Spleen (tissue), 7 donors: ENCODE results near the gene ATP2B1.

ENCODE experiments used
- CTCF ChIP-seq, 11 experiments: fragments of 200-600 bp in 7 of 11; fragments of 450-650 bp in 4 of 11; sonication (generic) in 4 of 11; IDR thresholded peaks in 8 of 11; conservative IDR thresholded peaks in 3 of 11; 1 replicate in 7 of 11; 2 replicates in 4 of 11; pipeline versions ENCODE4 v1.4.0 to v1.8.0; 2016 to 2021; ENCODE audit warnings: antibody characterized with exemption in 11 of 11, inconsistent platforms in 4 of 11, mild to moderate bottlenecking in 1 of 11
- POLR2A ChIP-seq, 3 donors: fragments of 450-650 bp; IDR thresholded peaks; one replicate each; pipeline ENCODE4 v1.5.1; 2017; ENCODE audit warnings: antibody characterized with exemption in 3 of 3, mild to moderate bottlenecking in 1 of 3
- donor health status: DM: no; HTN: no; CAD: no; lungs with moderate emphysema.
- donor health status: DM: no; HTN: no; CAD: no.
- donor health status: DM: no; HTN: no; CAD: no.

GRCh38 chr12:89692439-89692838 is 16.2 kb downstream of the ATP2B1 start:
- TF ChIP-seq POLR2A (IDR thresholded peaks at IDR 0.05) = no peak
- TF ChIP-seq CTCF (IDR thresholded peaks at IDR 0.05 in 8 of 11, conservative IDR thresholded peaks at IDR 0.05 in 3 of 11) = no peak
